Frontal cortex (tissue), 4 donors: Measurements from ENCODE around the gene MRNIP. TPM values are rescaled to one million over a fixed set of nuclear protein-coding genes. Genes with fewer than 3 reads are reported as not detected.
"Not testable (repeated sequence)": the region's sequence is repeated elsewhere in the genome, so short reads cannot be mapped to it uniquely, and the experiment has no call there.

Experiments used
- DNase-seq, 2 donors: peaks; one replicate each; pipeline ENCODE4 v3.0.0; 2012; ENCODE audit warnings: low spot score in 2 of 2
- FAIRE-seq: peaks from 2 replicates; lab custom pipeline; 2012; peaks lifted over from hg19 to GRCh38; lab: Jason Lieb, UNC
- total RNA-seq: library from RNA; depleted of rRNA; stranded (reverse); fragments of >200 nt; gene quantifications from one replicate; pipeline ENCODE4 v1.2.3, GENCODE V29; 2014
- donor health status: control.
- donor health status: control.
- donor health status: control.

The MRNIP gene
- total RNA-seq, 1 donor from 2014 or later: 28.1 TPM

DNA sequence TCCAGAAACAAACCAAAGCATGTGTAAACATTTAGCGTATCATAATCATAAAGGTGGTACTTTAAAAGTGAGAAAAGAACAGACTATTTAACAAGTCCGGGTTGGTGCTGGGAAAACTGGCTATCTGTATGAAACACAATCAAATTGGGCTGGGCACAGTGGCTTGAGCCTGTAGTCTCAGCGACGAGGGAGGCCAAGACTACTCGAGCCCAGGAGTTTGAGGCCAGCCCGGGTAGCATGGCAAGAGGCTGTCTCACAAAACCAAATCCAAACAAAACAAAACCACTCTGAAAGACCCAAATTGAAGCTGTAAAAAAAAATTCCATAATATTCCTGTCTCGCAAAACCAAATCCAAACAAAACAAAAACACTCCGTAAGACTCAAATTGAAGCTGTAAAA lies 4.3 kb downstream of the MRNIP start:
- no peak for FAIRE-seq
- no peak for DNase-seq

DNA sequence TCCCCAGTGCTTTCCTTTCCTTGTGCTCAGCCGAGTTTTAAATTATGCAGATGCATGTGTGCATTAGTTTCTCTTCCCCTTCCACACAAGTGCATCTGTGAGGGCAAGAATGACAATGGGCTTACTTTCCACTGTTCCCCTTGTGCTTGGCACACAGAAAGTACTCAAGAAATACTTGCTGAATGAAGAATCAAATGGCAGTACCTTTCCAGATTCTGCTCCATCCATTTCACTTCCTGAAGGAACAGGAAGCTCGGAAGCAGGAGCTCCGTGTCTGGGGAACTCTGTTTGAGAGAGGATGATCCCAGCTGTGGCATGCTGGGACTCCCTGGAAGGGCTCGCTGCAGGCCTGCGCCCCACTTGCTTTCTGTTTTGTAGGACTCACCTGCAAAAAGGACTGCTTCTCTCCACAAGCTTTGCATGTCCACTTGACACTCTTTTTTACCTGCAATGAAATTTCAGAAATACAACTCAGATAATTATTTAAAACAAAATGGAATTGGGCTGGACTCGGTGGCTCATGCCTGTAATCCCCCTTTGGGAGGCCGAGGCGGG lies 5.5 kb downstream of the MRNIP start:
- no peak for FAIRE-seq
- DNase-seq: no peak

DNA sequence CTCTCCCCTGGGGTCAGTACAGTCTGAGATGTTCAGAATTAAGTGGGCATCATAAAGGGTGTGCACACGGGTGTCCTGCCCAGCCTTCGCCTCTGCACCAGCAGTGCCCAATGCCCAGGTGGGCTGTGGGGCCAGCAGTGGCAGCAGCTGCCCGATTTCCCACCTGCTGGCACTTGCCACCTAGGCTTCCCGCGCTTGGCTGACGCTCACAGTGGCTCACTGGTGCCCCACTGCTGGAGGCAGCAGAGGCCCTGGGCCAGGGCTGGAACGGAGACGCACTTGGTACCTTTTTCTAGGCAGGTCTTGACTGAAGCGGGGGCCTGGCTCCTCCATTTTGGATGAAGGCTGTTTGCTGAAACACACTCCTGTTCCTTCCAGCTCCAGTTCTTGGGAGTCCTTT lies 17.0 kb downstream of the MRNIP start:
- DNase-seq (no peak), FAIRE-seq (no peak)

- FAIRE-seq (no peak), DNase-seq (no peak)
Measured at GRCh38 chr5:179840766-179841165, 17.9 kb downstream of the MRNIP start.

GRCh38 chr5:179840321-179840720 lies 18.3 kb downstream of the MRNIP start:
- no peak for DNase-seq
- FAIRE-seq: no peak

- no peak for DNase-seq
- FAIRE-seq: no peak
Measured at GRCh38 chr5:179839328-179840256, 19.0 kb downstream of the MRNIP start.

GRCh38 chr5:179837076-179838011 lies 21.3 kb downstream of the MRNIP start:
- FAIRE-seq (no peak), DNase-seq (no peak)

- no peak for FAIRE-seq
- DNase-seq: no peak
Measured at GRCh38 chr5:179836225-179837019, 22.2 kb downstream of the MRNIP start.

GRCh38 chr5:179834871-179835270 lies 23.7 kb downstream of the MRNIP start:
- not testable (repeated sequence) for DNase-seq, FAIRE-seq

DNA sequence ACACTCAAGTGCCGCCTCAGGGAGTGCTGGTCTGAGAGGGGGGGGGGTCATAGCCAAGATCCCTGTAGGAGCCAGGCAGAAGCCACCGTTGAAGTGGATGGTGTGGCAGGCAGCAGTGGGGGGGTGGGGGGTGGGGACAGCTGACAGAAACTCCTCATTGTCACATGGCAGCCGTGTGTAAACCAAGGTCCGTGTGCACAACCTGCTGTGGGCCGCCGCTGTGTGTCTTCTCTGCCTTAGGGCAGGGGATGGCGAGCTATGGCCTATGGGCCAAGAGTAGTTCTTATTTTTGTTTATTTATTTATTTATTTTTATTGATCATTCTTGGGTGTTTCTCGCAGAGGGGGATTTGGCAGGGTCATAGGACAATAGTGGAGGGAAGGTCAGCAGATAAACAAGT lies 24.5 kb downstream of the MRNIP start:
- DNase-seq (no peak), FAIRE-seq (no peak)

DNA sequence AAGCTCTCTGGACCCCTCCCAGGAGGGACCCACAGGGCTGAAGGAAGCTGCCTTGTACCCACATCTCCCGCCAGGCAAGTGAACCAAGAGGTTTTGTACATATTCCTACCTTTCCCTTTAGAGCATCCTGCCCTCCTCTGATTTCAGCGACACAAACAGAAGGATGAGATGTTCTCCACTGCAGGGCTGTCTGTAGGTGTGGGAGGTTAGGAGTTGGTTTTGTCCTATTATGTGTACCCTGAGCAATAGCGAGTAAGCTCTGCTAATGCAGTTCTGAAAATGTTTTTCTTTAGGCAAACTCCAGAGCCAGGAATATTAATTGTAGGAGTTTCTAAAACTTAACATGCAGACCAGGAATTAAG lies 24.9 kb downstream of the MRNIP start:
- FAIRE-seq: no peak
- DNase-seq: no peak

GRCh38 chr5:179833056-179833708 lies 25.4 kb downstream of the MRNIP start:
- DNase-seq: no peak
- no peak for FAIRE-seq

- DNase-seq (no peak), FAIRE-seq (no peak)
Measured at GRCh38 chr5:179832039-179832745, 26.4 kb downstream of the MRNIP start.

DNA sequence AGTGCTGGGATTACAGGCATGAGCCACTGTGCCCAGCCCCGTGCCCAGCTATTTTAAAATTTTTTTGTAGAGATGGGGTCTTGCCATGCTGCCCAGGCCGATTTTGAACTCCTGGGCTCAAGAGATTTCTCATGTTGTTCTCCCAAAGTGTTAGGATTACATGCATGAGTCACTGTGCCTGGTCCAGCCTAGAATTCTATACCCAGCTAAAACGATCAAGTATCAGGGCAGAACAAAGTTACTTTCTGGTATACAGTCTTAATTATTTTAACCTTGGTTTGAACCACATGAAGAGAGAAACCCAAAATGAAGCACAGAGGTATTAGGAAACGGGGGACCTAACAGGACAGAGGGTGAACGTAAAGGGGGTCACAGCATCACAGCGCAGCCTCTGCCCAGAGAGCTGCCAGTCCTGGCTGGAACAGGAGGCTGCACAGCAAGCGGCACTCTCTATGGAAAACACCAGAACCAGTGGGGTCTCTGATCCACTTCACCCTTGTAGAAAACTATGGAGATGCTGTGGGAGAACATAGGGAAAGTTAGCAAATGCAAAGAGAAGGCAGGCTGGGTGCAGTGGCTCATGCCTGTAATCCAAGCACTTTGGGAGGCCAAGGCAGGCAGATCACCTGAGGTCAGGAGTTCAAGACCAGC lies 27.7 kb downstream of the MRNIP start:
- no peak for FAIRE-seq

GRCh38 chr5:179829732-179830435 lies 28.7 kb downstream of the MRNIP start:
- DNase-seq (no peak), FAIRE-seq (no peak)

More for the DNA sequence above, 27.7 kb downstream of the MRNIP start:
- DNase-seq: no peak

GRCh38 chr5:179828756-179829421 lies 29.7 kb downstream of the MRNIP start:
- FAIRE-seq (no peak), DNase-seq (no peak)

- FAIRE-seq (no peak), DNase-seq (no peak)
Measured at GRCh38 chr5:179827680-179828079, 30.9 kb downstream of the MRNIP start.
